H1 (cell line): ENCODE data around the gene SLC38A10. TPM values are rescaled to one million over a fixed set of nuclear protein-coding genes. Genes with fewer than 3 reads are reported as not detected.

Source experiments
- CTCF ChIA-PET: fragments of 300-600 bp; sonication (Branson Sonifier 250); formaldehyde crosslinking; loops from one replicate; lab custom pipeline; 2021; ENCODE audit not compliant: partially characterized antibody; lab: Charles Lee
- POLR2A ChIA-PET: fragments of 300-600 bp; sonication (Branson Sonifier 250); formaldehyde crosslinking; loops from one replicate; lab custom pipeline; 2021; ENCODE audit warnings: inconsistent platforms; ENCODE audit not compliant: partially characterized antibody; lab: Charles Lee
- DNase-seq, 2 experiments: peaks; one replicate each; pipeline versions ENCODE4 v3.0.0 to v3.0.0-alpha.2; 2010 to 2022; ENCODE audit warnings: low spot score in 2 of 2, low read depth in 1 of 2, mixed read lengths in 1 of 2
- FAIRE-seq: peaks from 2 replicates; lab custom pipeline; 2011; peaks lifted over from hg19 to GRCh38; lab: Jason Lieb, UNC
- H2AFZ ChIP-seq: 2 replicates; pipeline ENCODE4 v1.8.1; 2012; ENCODE audit warnings: low read length, inconsistent platforms
- H2AK5ac ChIP-seq: 2 replicates; pipeline ENCODE4 v1.6.1; 2013; ENCODE audit warnings: low read depth, low read length
- H2BK120ac ChIP-seq: replicated peaks from 2 replicates; pipeline ENCODE3; 2013; ENCODE audit warnings: low read depth, low read length, inconsistent platforms
- H2BK12ac ChIP-seq: 2 replicates; pipeline ENCODE4 v1.6.1; 2013; ENCODE audit warnings: low read depth, low read length
- H2BK15ac ChIP-seq: 2 replicates; pipeline ENCODE4 v1.6.1; 2013; ENCODE audit warnings: low read length
- H2BK20ac ChIP-seq: 2 replicates; pipeline ENCODE4 v1.6.1; 2013; ENCODE audit warnings: low read length
- H2BK5ac ChIP-seq: 2 replicates; pipeline ENCODE4 v1.6.1; 2013; ENCODE audit warnings: low read depth, low read length
- H3K14ac ChIP-seq: 2 replicates; pipeline ENCODE4 v1.6.1; 2013; ENCODE audit warnings: inconsistent platforms; ENCODE audit not compliant: insufficient read length
- H3K18ac ChIP-seq: 2 replicates; pipeline ENCODE4 v1.6.1; 2013; ENCODE audit warnings: low read length; ENCODE audit errors: extremely low read depth
- H3K23ac ChIP-seq: 2 replicates; pipeline ENCODE4 v1.6.1; 2013; ENCODE audit warnings: inconsistent platforms; ENCODE audit not compliant: insufficient read length
- H3K23me2 ChIP-seq: 2 replicates; pipeline ENCODE4 v1.6.1; 2013; ENCODE audit warnings: low read depth, low read length
- H3K27ac ChIP-seq: 2 replicates; pipeline ENCODE4 v1.6.1; 2011; ENCODE audit warnings: low read depth, low read length, inconsistent platforms
- H3K27me3 ChIP-seq, 4 experiments: replicated peaks in 1 of 4; 1 replicate in 1 of 4; 2 replicates in 3 of 4; pipeline versions ENCODE4 v1.6.1 to v1.8.1; 2011 to 2013; ENCODE audit warnings: low read length in 3 of 4, mild to moderate bottlenecking in 3 of 4, inconsistent platforms in 2 of 4, mixed read lengths in 2 of 4, moderate library complexity in 1 of 4; ENCODE audit not compliant: control insufficient read depth in 3 of 4, insufficient read depth in 3 of 4; ENCODE audit errors: extremely low read depth in 1 of 4
- H3K36me3 ChIP-seq, 4 experiments: 2 replicates each; pipeline versions ENCODE4 v1.6.1 to v1.8.1; 2011 to 2013; ENCODE audit warnings: mild to moderate bottlenecking in 4 of 4, low read length in 3 of 4, moderate library complexity in 2 of 4, control low read depth in 1 of 4, inconsistent platforms in 1 of 4; ENCODE audit not compliant: insufficient read depth in 4 of 4, control insufficient read depth in 2 of 4
- H3K4ac ChIP-seq: replicated peaks from 2 replicates; pipeline ENCODE3; 2013; ENCODE audit warnings: low read length, low read depth, mixed read lengths, inconsistent platforms; ENCODE audit not compliant: insufficient read length
- H3K4me1 ChIP-seq, 4 experiments: replicated peaks in 1 of 4; 1 replicate in 1 of 4; 2 replicates in 3 of 4; pipeline versions ENCODE4 v1.6.1 to v1.8.1; 2011 to 2013; ENCODE audit warnings: low read length in 3 of 4, inconsistent platforms in 2 of 4, mixed read lengths in 1 of 4; ENCODE audit not compliant: insufficient read depth in 4 of 4, control insufficient read depth in 3 of 4
- H3K4me2 ChIP-seq, 2 experiments: 2 replicates each; pipeline versions ENCODE4 v1.6.1 to v1.8.1; 2011 to 2013; ENCODE audit warnings: low read depth in 2 of 2, low read length in 2 of 2, control low read depth in 1 of 2, inconsistent platforms in 1 of 2, mild to moderate bottlenecking in 1 of 2; ENCODE audit not compliant: insufficient read depth in 1 of 2
- H3K4me3 ChIP-seq, 4 experiments: fragments of 200-600, 300-600 bp in 1 of 4; sonication (generic), shearing (Covaris generic), sonication (Bioruptor Twin) in 1 of 4; 2 replicates each; pipeline versions ENCODE4 v1.5.1 to v1.8.1; 2011 to 2016; ENCODE audit warnings: low read length in 4 of 4, low read depth in 3 of 4, control low read depth in 2 of 4, inconsistent platforms in 2 of 4, mild to moderate bottlenecking in 2 of 4, mixed read lengths in 1 of 4, moderate library complexity in 1 of 4; ENCODE audit not compliant: insufficient read depth in 2 of 4; ENCODE audit errors: extremely low read depth in 1 of 4
- H3K56ac ChIP-seq: replicated peaks from 2 replicates; pipeline ENCODE3; 2013; ENCODE audit warnings: low read depth, mild to moderate bottlenecking, mixed read lengths, low read length, inconsistent platforms; ENCODE audit not compliant: insufficient read length
- H3K79me1 ChIP-seq: 2 replicates; pipeline ENCODE4 v1.6.1; 2013; ENCODE audit warnings: low read depth, low read length, control low read depth
- H3K79me2 ChIP-seq, 2 experiments: 2 replicates each; pipeline versions ENCODE4 v1.6.1 to v1.8.1; 2012 to 2013; ENCODE audit warnings: low read length in 2 of 2, mild to moderate bottlenecking in 2 of 2, inconsistent platforms in 1 of 2; ENCODE audit not compliant: insufficient read depth in 2 of 2, control insufficient read depth in 1 of 2
- H3K9ac ChIP-seq, 4 experiments: replicated peaks in 1 of 4; 1 replicate in 1 of 4; 2 replicates in 3 of 4; pipeline versions ENCODE4 v1.6.1 to v1.8.1; 2011 to 2013; ENCODE audit warnings: low read depth in 3 of 4, low read length in 3 of 4, control low read depth in 2 of 4, mild to moderate bottlenecking in 2 of 4, moderate library complexity in 2 of 4, inconsistent platforms in 1 of 4; ENCODE audit errors: extremely low read depth in 1 of 4
- H3K9me3 ChIP-seq, 2 experiments: 2 replicates each; pipeline versions ENCODE4 v1.6.1 to v1.8.1; 2012 to 2013; ENCODE audit warnings: mild to moderate bottlenecking in 2 of 2, moderate library complexity in 2 of 2, control low read depth in 1 of 2, inconsistent platforms in 1 of 2, low read depth in 1 of 2, low read length in 1 of 2, mixed read lengths in 1 of 2; ENCODE audit not compliant: insufficient read depth in 2 of 2
- H4K20me1 ChIP-seq, 2 experiments: replicated peaks in 1 of 2; 2 replicates each; pipeline versions ENCODE3 to v1.8.1; 2011 to 2013; ENCODE audit warnings: inconsistent platforms in 2 of 2, low read length in 2 of 2, mild to moderate bottlenecking in 1 of 2; ENCODE audit not compliant: insufficient read depth in 2 of 2, control insufficient read depth in 1 of 2
- H4K5ac ChIP-seq: 2 replicates; pipeline ENCODE4 v1.6.1; 2013; ENCODE audit warnings: low read length, low read depth, mixed read lengths, inconsistent platforms; ENCODE audit not compliant: insufficient read length
- H4K8ac ChIP-seq: 2 replicates; pipeline ENCODE4 v1.8.0; 2013; ENCODE audit warnings: mild to moderate bottlenecking, moderate library complexity, low read length, inconsistent platforms; ENCODE audit not compliant: insufficient read depth; ENCODE audit errors: extremely low read depth
- H4K91ac ChIP-seq: replicated peaks from 2 replicates; pipeline ENCODE3; 2013; ENCODE audit warnings: low read length, mixed read lengths, inconsistent platforms; ENCODE audit not compliant: insufficient read length
- ATF2 ChIP-seq: IDR thresholded peaks from 2 replicates; pipeline ENCODE4 v1.6.1; 2012; ENCODE audit warnings: low read length, inconsistent platforms
- EGR1 ChIP-seq: IDR thresholded peaks from 2 replicates; pipeline ENCODE4 v1.6.1; 2011; ENCODE audit warnings: low read depth, low read length, borderline replicate concordance
- EP300 ChIP-seq, 2 experiments: IDR thresholded peaks; 1 replicate in 1 of 2; 2 replicates in 1 of 2; pipeline ENCODE4 v1.6.1; 2011 to 2012; ENCODE audit warnings: low read depth in 2 of 2, low read length in 2 of 2, mild to moderate bottlenecking in 2 of 2, borderline replicate concordance in 1 of 2, inconsistent platforms in 1 of 2, moderate library complexity in 1 of 2
- GABPA ChIP-seq: IDR thresholded peaks from 2 replicates; pipeline ENCODE4 v1.6.1; 2011; ENCODE audit warnings: mild to moderate bottlenecking, low read length, moderate library complexity, borderline replicate concordance; ENCODE audit not compliant: insufficient read depth
- JUN ChIP-seq: IDR thresholded peaks from 2 replicates; pipeline ENCODE4 v1.6.1; 2011; ENCODE audit warnings: low read depth, mild to moderate bottlenecking, improper control_type of control experiment, low read length
- POLR2A ChIP-seq, 2 experiments: IDR thresholded peaks; 1 replicate in 1 of 2; 2 replicates in 1 of 2; pipeline ENCODE4 v1.6.1; 2011; ENCODE audit warnings: low read depth in 2 of 2, low read length in 2 of 2, mild to moderate bottlenecking in 2 of 2; ENCODE audit errors: control extremely low read depth in 1 of 2
- SP1 ChIP-seq: IDR thresholded peaks from 2 replicates; pipeline ENCODE4 v1.6.1; 2011; ENCODE audit warnings: low read depth, low read length
- SUZ12 ChIP-seq: fragments of 200-600 bp; sonication (generic); IDR thresholded peaks from 2 replicates; pipeline ENCODE4 v1.6.1; 2012; ENCODE audit warnings: mild to moderate bottlenecking, inconsistent platforms, low read length, moderate library complexity, mixed read lengths
- TAF1 ChIP-seq: IDR thresholded peaks from 2 replicates; pipeline ENCODE4 v1.6.1; 2011; ENCODE audit warnings: mild to moderate bottlenecking, low read depth, low read length
- YY1 ChIP-seq: IDR thresholded peaks from 2 replicates; pipeline ENCODE4 v1.6.1; 2011; ENCODE audit warnings: low read depth, mild to moderate bottlenecking, low read length
- WGBS, 2 experiments: shearing (Covaris generic) in 1 of 2; methylation state at CpG; one replicate each; pipeline versions ENCODE4 v1.1.6 to v1.1.7; 2013 to 2015; ENCODE audit warnings: low lambda C conversion rate in 2 of 2, mixed read lengths in 2 of 2, inconsistent platforms in 1 of 2, low coverage in 1 of 2, missing lambda C conversion rate in 1 of 2; ENCODE audit not compliant: insufficient replicate concordance in 2 of 2, insufficient coverage in 1 of 2, insufficient read length in 1 of 2; ENCODE audit errors: extremely low coverage in 1 of 2, missing lambda C conversion rate in 1 of 2; 5-methylcytosine and 5-hydroxymethylcytosine counted together
- polyA plus RNA-seq, 7 experiments: library from polyadenylated mRNA; depleted of rRNA in 3 of 7; stranded (reverse) in 5 of 7; unstranded in 2 of 7; fragments of >200 nt in 5 of 7; fragments of 200-250 nt in 2 of 7; gene quantifications; 1 replicate in 5 of 7; 2 replicates in 1 of 7; 4 replicates in 1 of 7; pipeline versions ENCODE4 v1.2.1 to v1.2.3, GENCODE V29; 2011 to 2013; ENCODE audit warnings: missing spikeins in 2 of 7, mixed read lengths in 2 of 7
- total RNA-seq: library from RNA; stranded (reverse); fragmentation: NEBNext Ultra II Directional; extraction: Animal tissue kit (Norgen Biotek cat#: 25700); gene quantifications from 2 replicates; pipeline ENCODE4 v1.2.1, GENCODE V29; 2021

SLC38A10 gene
- total and polyA plus RNA-seq, 2 of the 8 experiments (the other 6 are each of a cell fraction or from before 2014, with no cell fraction given): 26.4 to 41.0 TPM

- peaks cover 0 to 23% of the 10 kb centered on the region in 2 experiments; a peak in 2 of 4 replicates for H3K79me2 ChIP-seq
- H2BK20ac ChIP-seq: no peak overlapping the region
- no peaks in the 10 kb centered on the region for H3K9me3 ChIP-seq
- no peak overlapping the region for H2AK5ac ChIP-seq
- no peaks in the 10 kb centered on the region; a peak in 1 of 8 replicates for H3K36me3 ChIP-seq
- 63% methylated on average over 24 of the region's 26 CpGs; no CpG with 5 or more reads in 1 of the 2 experiments for WGBS, 2 experiments
- no peak for FAIRE-seq
- POLR2A ChIA-PET: interaction anchor here (0.7 to 1.3 kb wide), 5 partner anchors 9 to 277 kb away, joined by 3 to 4 read pairs (median 3); no protein-coding TSS in a partner anchor
- no peak overlapping the region for H2AFZ ChIP-seq
- H4K20me1 ChIP-seq: peaks cover 14 to 22% of the 10 kb centered on the region in 2 experiments
- no peak overlapping the region for H3K23ac ChIP-seq
- H3K27me3 ChIP-seq: no peaks in the 10 kb centered on the region
- no peak overlapping the region for H3K4me3 ChIP-seq
- H3K18ac ChIP-seq: no peak overlapping the region
- CTCF ChIA-PET: interaction anchor here (0.9 to 1.3 kb wide), 5 partner anchors 12 to 99 kb away, joined by 3 to 7 read pairs (median 4); no protein-coding TSS in a partner anchor
- peaks cover 8% of the 10 kb centered on the region; the same call in 1 of the 2 replicates for H3K23me2 ChIP-seq
- no peak overlapping the region for H3K27ac ChIP-seq
- no peak overlapping the region for H2BK15ac ChIP-seq
- no peak overlapping the region for H3K9ac ChIP-seq
- H4K5ac ChIP-seq: no peak overlapping the region
- H4K8ac ChIP-seq: peak overlapping the region; percentile 65; the same call in 1 of the 2 replicates
- peak; percentile 50 to 97 for DNase-seq
- H3K4me2 ChIP-seq: no peak overlapping the region
- no peak overlapping the region for H2BK120ac ChIP-seq
- no peak overlapping the region for H3K4ac ChIP-seq
- H3K56ac ChIP-seq: no peak overlapping the region
- H3K79me1 ChIP-seq: peaks cover 7% of the 10 kb centered on the region
- no peak overlapping the region for H2BK5ac ChIP-seq
- no peak overlapping the region for H4K91ac ChIP-seq
- H3K14ac ChIP-seq: no peak overlapping the region
- peaks cover 0 to 12% (median 9%) of the 10 kb centered on the region in 4 experiments; a peak in 5 of 7 replicates for H3K4me1 ChIP-seq
- H2BK12ac ChIP-seq: no peak overlapping the region
- no peak for TF ChIP-seq JUN
- peak in 1 of 2 experiments; percentile 56; a peak in 2 of 3 replicates for TF ChIP-seq POLR2A (IDR thresholded peaks at IDR 0.05; ENCODE audit: control extremely low read depth in 1 of 2, low read depth in 2 of 2, low read length in 2 of 2)
- no peak for TF ChIP-seq SUZ12
- no peak for TF ChIP-seq ATF2
- TF ChIP-seq TAF1: 0 out of 2 replicates have a peak, but pooled peaks have one; percentile 39
- 0 out of 2 replicates have a peak, but pooled peaks have one; percentile 21 for TF ChIP-seq EGR1
- TF ChIP-seq SP1: no peak
- peak; percentile 61; the same call in 1 of the 2 replicates for TF ChIP-seq YY1
- peak in 1 of 2 experiments; percentile 28; a peak in 1 of 3 replicates for TF ChIP-seq EP300 (IDR thresholded peaks at IDR 0.05; ENCODE audit: borderline replicate concordance in 1 of 2, low read depth in 2 of 2, low read length in 2 of 2)
- peak; percentile 85 for TF ChIP-seq GABPA
Measured at GRCh38 chr17:81241648-81242420, 53.3 kb downstream of the SLC38A10 start.
